NK-92 (cell line): Measurements from ENCODE around the gene TERT.
"Not testable (repeated sequence)": the region's sequence is repeated elsewhere in the genome, so short reads cannot be mapped to it uniquely, and the experiment has no call there.

ENCODE experiments used
- DNase-seq: peaks from one replicate; lab custom pipeline; 2025; ENCODE audit not compliant: unreplicated experiment; lab: John Stamatoyannopoulos, UW

The TERT gene

DNA sequence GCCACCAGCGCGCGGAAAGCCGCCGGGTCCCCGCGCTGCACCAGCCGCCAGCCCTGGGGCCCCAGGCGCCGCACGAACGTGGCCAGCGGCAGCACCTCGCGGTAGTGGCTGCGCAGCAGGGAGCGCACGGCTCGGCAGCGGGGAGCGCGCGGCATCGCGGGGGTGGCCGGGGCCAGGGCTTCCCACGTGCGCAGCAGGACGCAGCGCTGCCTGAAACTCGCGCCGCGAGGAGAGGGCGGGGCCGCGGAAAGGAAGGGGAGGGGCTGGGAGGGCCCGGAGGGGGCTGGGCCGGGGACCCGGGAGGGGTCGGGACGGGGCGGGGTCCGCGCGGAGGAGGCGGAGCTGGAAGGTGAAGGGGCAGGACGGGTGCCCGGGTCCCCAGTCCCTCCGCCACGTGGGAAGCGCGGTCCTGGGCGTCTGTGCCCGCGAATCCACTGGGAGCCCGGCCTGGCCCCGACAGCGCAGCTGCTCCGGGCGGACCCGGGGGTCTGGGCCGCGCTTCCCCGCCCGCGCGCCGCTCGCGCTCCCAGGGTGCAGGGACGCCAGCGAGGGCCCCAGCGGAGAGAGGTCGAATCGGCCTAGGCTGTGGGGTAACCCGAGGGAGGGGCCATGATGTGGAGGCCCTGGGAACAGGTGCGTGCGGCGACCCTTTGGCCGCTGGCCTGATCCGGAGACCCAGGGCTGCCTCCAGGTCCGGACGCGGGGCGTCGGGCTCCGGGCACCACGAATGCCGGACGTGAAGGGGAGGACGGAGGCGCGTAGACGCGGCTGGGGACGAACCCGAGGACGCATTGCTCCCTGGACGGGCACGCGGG, at the start of gene TERT:
Gene TERT, minus strand, starts transcription at position 234 of the 815 bp plus-strand sequence. Its CDS starts 79 bp downstream, at position 155.
- DNase-seq = no peak

DNA sequence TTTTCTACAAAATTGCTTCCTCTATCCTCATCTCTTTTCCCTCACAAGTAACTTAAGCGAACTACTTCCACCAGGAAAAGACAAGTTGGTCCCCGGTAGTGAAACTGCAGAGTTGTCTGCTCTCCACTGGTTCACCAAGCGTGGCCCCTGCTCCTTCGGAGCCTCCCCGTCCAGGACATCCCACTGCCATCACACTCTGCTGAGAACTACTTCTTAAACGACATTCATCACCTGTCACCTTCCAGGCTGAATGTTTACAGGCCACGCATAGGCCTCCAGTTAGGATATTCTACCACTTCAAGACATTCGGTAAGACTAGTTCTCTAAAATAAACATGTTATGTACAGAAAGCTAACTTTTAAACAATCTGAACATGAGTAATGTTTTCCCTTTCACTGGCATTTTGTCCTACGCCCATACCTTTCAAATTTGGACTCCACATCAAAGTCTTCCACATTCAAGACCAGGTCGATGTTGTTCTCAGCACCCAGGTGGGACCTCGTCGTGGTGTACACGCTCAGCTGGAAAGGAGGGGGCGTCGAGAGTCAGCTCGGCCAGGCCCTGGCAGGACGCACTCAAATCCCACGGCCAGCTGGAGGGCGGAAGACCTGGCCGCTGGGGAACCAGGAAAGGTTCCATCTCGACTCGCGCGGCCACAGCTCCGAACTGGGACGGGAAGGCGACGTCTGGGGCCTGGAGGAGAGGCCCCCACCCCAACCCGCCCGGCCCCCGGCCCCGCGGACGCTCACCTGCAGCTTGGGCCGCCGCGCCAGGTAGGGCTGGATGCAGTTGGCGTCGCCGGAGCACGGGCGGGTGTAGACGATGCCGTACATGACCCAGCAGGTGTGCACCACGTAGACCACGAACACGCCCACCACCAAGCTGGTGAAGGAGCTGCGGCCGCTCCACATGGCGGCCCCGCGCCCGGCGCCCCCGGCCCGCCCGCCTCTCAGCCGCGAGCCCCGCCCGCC, 49.3 kb upstream of the TERT start:
- DNase-seq = no peak

DNA sequence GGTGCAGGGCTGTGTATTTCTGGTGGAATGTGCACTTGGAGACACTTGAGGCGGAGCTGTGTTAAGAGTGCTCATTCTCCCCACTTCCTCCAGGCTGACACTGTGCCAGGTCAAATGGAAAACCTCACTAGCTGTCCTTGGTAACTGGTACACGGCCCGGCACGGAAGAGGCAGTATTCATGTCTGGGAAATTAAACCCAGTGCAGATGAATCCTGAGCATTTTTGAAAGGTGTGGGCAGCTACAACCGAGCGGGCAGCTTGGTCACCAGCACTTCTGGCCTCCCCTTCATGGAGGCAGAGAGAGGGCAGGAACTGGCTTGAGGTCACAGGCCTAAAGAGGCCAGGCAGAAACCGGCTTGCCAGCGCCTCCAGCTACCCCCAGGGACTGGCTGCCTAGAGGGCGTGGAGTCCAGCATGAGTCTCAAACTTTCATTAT, 48.5 kb upstream of the TERT start:
- no peak for DNase-seq

DNA sequence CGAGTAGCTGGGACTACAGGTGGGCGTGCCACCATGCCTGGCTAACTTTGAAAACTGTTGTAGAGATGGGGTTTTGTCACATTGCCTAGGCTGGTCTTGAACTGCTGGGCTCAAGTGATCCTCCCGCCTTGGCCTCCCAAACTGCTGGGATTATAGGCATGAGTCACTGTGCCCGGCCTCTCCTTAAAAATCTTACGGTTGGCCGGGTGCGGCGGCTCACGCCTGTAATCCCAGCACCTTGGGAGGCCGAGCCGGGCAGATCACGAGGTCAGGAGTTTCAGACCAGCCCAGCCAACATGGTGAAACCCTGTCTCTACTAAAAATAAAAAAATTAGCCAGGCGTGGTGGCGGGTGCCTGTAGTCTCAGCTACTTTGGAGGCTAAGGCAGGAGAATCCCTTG, 47.8 kb upstream of the TERT start:
- not testable (repeated sequence) for DNase-seq

DNA sequence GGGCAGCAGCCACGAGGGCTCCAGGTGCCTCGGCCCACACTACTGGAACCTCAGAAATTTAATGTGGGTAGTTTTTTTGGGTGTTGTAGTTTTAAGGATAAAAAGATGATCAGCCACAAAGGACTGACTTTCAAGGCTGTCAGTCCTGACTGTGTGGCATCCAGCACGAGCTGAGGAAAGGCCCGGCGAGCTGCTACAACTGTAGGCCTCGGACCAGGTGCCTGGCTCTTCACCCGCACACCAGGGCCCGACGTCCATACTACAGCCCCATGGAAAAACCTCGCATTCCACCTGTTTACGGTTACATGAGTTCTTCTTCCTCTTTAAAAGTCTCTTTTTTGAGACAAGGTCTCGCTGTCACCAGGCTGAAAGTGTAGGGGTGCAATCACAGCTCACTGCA, 47.4 kb upstream of the TERT start:
- no peak for DNase-seq

DNA sequence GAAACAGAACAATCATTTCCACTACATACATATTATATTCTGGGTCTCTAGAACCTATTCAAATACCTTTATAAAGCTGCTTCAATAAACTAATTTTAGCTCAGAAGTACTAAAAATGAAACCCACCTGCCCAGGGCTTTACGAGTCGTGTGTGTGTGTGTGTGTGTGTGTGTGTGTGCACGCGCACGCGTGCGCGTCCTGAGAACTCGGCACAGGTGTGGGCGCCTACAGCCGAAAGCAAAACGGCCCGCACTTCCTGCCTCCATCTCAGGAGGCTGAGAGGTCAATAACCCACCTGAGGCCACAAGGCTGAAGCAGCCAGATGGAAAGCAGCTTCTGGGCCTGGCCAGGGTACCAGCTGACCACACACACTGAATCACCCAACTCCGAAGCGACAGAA, 47.0 kb upstream of the TERT start:
- no peak for DNase-seq

DNA sequence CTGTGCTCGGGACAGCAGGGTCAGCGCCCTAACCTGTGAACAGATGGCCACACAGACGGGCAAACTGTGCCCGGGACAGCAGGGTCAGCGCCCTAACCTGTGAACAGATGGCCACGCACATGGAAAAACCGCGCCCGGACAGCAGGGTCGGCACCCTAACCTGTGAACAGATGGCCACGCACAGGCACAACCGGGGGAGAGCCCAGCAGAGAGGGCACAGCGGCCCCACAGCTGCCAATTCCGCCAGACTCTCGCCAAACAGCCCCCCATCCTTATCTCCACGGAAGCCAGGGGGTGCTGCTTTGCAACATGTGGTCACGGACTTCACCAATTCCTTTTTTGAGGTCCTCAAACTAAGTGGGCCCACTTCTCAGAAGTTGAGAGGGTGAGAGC, 44.9 kb upstream of the TERT start:
- DNase-seq = not testable (repeated sequence)

DNA sequence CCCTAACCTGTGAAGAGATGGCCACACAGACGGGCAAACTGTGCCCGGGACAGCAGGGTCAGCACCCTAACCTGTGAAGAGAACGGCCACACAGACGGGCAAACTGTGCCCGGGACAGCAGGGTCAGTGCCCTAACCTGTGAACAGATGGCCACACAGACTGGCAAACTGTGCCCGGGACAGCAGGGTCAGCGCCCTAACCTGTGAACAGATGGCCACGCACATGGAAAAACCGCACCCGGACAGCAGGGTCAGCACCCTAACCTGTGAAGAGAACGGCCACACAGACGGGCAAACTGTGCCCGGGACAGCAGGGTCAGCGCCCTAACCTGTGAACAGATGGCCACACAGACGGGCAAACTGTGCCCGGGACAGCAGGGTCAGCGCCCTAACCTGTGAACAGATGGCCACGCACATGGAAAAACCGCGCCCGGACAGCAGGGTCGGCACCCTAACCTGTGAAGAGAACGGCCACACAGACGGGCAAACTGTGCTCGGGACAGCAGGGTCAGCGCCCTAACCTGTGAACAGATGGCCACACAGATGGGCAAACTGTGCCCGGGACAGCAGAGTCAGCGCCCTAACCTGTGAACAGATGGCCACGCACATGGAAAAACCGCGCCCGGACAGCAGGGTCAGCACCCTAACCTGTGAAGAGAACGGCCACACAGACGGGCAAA, 44.4 kb upstream of the TERT start:
- DNase-seq = not testable (repeated sequence)

DNA sequence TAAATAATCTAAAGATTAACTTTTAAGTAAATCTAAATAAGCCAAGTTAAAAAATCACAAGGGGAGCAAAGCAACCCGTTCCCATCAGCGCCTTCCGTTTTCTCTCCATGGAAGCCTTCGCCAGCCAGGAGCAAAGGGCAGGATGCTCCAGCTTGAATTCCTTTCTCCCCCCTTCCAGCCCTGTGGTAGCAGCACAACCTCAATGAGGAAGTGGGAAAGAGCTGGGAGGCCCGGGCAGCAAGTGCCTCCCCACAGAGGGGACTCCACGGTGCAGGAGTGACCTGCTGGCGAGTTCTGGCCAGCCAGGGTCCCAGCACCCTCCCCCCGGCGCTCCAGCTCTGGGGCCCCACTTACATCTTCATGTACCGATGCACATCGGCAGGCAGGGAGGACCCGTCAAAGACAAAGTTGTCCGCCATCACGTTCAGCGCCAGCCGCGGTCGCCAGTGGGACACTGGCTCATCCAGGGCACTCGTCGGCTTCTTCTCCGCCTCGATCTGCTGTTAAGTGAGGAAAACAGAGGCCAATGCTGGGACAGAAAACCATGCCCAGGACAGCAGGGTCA, 43.7 kb upstream of the TERT start:
- no peak for DNase-seq

DNA sequence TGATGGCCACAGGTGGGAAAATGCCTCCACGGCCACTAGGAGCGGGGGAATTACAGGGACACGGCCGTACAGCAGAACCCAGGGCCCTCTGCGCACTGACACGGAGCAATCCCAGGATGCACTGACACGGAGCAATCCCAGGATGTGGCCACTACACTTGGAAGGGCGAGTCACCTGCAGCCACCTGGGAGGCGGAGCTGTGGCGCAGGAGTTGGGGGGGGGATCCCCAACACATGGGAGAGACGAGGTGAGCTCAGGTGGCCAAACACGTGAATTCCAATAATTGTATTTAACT, 43.3 kb upstream of the TERT start:
- DNase-seq = no peak

DNA sequence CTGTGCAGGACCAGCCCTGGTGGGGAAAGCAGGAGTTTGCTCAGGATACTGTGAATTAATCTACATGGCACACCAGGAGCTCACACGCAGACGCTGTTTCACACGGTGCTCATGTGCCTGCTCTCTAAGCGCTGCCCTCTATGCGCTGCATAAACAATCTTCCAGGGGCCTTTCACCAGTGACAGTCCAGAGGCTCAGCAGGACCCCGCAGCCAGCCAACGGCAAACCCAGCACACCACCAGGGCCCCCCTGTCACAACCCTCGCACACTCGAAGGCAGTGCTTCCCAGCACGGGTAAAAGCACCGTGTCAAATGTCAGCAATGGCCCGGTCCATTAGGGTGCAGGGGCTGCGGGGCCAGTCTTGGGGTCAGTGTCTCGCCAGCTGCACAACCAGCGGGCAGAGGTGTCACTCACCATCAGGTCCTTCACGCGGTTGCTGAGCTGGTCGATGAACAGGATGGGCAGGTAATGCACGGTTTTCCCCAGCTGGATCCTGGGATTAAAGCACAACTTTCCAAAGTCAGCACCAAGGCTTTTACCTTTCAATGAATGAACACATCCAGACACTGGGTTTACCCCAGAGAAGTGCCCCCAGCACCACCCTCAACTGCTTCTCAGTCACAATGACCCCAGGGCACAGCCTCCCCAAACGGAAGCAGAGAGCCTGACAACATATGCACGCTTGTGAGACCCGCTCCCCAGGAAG, 42.8 kb upstream of the TERT start:
- DNase-seq = no peak

DNA sequence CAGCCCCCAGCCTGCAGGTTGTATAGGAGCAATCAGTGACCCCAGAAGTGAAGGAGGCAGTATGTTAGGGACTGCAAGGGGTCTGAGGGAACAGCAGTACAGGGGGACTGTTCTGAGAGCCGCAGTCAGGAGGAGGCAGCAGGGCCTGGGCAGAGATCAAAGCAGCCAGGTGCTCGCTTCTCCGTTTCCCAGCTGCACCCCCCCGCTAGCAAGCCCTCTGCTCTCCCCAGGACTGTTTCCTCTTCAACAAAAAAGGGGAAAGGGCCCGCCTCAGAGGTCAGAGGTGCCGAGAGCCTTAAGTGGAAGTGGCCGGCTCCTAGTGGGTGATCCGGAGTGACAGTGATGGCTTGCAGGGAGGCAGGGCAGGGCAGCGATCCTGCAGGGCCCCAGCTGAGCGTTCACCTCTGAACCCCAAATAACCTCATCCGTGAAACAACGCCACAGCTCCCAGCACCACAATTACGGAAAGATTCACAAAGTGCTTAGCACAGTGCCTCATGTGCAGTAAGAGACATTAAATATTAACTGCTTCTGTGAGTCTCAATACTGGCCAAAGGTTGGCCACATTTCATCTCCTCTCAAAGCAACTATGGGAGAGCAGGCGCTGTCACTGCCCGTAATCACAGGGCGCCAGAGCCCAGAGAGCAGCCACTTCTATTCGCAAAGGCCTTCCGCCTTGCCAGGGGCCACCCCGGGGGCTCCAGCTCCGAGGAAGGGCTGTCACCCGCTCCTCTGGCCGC, 42.1 kb upstream of the TERT start:
- no peak for DNase-seq

DNA sequence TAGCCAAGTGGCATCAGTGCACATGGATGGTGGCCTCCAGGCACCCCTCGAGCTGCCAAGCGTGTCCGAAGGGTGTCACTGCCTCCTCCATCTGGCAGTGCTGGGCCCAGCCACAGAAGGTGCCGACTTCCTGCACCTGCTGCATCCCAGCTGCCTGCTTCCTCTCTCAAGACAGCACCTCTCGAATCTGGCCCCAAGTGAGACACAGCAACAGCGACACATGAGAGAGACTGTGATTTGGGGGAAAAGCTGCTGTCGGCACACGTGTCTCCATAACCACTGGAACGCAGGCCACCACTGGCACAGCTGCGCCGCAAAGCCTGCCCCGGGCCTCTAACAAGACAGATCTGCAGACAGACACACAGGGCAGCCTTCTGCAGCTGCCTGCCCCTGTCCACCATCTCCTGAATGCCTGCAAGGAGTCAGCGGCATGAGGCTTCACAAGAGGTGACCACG, 41.3 kb upstream of the TERT start:
- no peak for DNase-seq

DNA sequence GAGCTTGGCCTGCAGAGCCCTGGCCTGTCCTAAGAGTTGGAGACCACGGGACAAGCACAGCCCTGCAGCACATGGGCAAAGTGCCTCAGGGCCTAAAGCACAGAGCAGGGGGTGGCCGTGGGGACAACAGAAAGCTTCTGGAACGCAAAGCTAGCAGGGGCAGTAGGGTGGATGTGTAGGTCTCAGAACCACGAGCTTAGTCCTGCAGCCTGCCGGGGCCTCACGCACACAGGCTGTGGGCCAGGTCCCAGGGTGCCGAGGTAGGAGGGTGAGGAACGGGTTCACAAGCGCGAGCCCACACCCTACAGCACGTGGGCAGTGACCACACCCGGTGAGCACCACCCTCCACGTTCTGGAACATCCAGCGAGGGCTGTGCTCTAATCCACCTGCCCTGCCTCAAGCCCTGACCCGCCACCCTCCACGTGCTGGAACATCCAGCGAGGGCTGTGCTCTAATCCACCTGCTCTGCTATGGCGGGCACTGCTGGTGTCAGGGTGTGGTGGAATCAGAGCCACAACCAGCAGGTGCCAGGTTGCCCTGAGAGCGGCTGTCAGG, 40.8 kb upstream of the TERT start:
- no peak for DNase-seq

DNA sequence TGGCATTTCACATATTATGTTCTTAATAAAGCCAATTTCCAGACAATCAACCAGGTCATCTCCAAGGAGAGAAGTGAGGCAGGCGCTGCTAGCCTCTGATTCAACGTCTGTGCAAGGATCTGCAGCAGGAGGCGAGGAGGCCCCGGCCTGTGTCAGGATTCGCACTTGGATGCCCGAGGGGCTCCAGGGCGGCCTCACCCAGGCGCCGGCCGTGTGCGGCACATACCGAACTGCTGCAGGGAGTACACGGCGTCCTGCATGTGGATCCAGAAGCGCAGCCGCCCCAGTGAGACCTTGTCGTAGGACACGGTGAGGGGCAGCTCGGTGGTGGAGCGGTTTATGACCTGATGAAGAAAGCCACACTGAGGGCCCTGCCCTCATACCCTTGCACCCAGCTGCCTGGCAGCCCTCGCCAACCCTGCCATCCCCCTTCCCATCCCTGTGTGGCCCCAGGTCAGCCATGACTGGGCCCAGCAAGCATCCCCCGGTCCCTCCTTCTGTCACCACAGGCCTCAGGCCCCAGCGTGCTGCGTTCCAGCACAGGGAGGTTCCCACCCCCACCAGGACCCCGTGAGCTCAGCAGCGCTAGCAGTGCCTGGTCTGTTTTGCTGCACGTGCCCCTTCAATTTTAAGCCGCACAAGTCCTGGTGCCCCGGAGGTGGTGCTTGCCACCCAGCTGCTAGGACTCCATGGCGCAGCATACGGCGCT, 40.1 kb upstream of the TERT start:
- DNase-seq = no peak

DNA sequence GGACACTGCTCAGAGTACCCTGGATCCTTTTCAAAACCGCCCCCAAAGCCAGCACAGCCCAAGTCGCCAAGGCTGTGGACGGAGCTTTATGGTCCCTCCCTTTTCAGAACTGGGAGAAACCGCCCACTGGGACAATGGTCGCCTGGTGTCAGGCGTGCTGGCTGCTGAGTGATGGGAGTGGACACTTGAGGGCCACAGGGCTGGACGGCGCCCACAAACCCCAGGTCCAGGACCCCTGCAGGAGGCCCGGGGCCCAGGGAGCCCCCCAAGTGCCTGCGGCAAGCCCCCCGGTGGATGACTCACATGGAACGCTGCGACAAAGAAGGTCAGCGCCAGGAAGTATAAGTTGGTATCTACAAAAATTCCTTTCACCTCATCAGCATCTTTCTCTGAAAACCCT, 39.1 kb upstream of the TERT start:
- DNase-seq = no peak

DNA sequence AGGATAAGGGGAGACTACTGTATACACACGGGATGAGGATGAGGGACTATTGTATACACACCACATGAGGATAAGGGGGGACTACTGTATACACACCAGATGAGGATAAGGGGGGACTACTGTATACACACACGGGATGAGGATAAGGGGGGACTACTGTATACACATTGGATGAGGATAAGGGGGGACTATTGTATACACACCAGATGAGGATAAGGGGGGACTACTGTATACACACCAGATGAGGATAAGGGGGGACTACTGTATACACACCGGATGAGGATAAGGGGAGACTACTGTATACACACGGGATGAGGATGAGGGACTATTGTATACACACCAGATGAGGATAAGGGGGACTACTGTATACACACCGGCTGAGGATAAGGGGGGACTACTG, 38.4 kb upstream of the TERT start:
- not testable (repeated sequence) for DNase-seq

DNA sequence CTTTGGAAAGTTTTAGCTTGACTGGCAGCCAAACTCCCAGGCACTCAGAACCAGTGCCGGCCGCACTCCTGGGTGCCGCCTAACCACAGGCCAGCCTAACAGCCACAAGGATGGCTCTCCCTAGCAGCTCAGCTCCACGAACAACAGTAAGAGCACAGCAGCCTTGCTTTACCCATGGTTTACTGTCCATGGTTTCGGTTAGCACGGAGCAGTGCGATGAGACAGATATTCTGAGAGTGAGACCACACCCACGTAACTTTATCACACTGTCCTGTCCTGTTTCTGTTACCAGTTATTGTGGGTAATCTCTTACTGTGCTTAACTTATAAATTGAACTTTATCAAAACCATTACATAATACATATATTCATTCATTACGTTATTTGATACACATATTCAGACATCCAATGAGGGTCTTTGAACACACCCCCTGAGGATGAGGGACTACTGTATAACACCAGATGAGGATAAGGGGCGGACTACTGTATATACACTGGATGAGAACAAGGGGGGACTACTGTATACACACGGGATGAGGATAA, 37.7 kb upstream of the TERT start:
- no peak for DNase-seq
